GM21447 (cell line): ENCODE measurements around the gene RHEB.
A peak's percentile ranks its signal among the peaks of the same experiment; 100 is the strongest.
"Not testable (repeated sequence)": the region's sequence is repeated elsewhere in the genome, so short reads cannot be mapped to it uniquely, and the experiment has no call there.

Experiments
- ATAC-seq: cut with Tn5 transposase; IDR thresholded peaks from one replicate; pipeline ENCODE4 v1.9.1; 2021; ENCODE audit not compliant: unreplicated experiment

The RHEB gene

DNA sequence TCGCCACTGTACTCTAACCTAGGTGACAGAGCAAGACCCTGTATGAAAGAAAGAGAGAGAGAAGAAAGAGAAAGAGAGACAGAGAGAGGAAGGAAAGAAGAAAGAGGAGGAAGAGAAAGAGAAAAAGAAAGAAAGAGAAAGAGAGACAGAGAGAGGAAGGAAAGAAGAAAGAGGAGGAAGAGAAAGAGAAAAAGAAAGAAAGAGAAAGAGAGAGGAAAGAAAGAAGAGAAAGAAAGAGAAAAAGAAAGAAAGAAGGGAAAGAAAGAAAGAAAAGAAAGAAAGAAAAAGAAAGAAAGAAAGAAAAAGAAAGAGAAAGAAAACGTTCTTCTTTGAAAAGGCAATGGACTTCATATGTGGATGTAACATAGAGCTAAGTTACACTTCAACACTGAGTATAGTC is 16.5 kb upstream of the RHEB start:
- ATAC-seq, result not testable (repeated sequence)

DNA sequence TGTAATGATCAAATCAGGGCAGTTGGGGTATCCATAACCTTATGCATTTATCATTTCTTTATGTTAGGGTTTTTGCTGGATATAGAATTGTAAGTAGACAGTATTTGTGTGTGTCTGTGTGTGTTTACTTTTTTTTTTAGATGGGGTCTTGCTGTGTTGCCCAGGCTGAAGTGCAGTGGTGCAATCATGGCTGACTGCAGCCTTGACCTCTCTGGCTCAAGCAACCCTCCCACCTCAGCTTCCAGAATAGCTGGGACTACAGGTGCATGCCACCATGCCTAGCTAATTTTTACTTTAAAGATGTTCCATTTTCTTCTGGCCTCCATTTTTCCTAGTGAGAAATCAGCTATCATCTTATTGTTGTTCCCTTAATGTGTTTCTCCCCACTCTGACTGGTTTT is 10.1 kb upstream of the RHEB start:
- no peak for ATAC-seq

DNA sequence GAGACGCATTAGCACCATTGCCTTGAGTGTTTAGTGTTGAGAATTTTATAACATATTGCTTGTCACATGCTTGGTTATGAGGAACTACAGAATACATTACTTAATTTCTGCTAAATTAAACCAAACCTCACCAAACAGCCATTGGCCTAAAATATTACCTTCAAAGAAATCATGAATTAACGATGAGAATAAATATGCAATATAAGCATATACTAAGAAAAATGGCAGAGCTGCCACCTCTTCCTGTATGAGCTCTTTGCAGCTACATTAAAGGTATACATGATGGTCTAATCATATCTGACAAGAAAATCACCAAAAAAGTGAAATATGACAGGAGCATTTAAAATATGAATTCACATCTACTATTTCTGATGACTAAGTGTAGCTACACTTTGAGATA is 5.2 kb upstream of the RHEB start:
- ATAC-seq, result no peak

DNA sequence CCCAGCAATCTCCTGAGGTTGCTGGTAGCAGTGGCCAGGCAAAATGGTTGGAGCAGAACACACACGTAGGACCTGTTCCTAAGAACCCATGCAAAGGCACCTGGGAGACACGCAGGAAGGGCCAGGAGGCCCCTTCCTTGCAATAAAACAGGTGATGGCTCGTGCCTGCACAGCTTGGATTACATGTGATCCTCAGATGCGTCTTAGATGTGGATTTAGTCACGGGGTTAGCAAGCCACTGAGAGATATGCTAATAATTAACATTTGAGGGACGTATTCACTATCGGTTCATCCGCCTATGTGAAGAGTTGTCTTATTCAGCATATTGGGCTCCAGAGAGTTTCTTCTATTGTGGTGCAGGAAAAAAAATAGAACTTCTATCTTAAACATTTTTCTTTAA is 4.6 kb upstream of the RHEB start:
- no peak for ATAC-seq

DNA sequence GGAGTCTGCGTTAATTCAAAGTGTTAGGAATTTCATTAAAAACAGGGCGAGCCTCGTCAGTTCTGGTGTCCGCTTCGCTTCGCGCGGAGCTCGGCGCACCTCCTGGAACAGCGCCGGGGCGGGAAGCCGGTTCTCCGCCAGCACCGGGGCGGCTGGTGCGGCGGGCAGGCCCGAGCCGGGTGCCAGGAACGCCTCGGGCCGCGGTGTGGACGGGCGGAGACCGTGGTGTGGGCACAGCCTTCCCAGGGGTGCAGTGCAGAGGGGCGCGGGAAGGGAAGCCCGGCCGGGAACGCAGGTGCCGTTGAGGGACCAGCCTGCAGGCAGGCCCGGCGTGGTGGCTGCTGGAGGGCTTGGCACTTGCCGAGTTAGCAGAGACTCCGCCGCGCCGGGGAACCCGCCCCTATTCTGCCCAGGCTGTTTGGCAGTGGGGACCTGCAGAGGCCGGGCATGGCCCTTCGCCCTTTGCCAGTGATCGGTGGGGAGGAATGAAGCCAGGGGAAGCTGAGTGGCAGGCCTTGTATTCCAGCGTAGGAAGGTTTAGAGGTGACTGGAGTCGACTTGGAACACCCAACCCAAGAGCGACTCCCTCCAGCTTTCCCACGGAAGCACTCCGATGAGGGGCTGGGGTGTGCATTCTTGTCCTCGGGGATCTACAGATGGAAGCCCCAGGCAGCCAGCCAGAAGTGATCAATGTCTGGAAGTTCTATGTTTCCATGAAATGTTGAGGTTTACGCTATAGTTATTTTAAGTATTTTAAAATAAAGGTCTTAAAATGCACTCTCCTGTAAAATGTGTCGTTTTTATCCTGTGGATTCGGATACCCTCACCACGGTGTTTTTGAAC is 945 bp upstream of the RHEB start:
- peak; percentile 4 for ATAC-seq

DNA sequence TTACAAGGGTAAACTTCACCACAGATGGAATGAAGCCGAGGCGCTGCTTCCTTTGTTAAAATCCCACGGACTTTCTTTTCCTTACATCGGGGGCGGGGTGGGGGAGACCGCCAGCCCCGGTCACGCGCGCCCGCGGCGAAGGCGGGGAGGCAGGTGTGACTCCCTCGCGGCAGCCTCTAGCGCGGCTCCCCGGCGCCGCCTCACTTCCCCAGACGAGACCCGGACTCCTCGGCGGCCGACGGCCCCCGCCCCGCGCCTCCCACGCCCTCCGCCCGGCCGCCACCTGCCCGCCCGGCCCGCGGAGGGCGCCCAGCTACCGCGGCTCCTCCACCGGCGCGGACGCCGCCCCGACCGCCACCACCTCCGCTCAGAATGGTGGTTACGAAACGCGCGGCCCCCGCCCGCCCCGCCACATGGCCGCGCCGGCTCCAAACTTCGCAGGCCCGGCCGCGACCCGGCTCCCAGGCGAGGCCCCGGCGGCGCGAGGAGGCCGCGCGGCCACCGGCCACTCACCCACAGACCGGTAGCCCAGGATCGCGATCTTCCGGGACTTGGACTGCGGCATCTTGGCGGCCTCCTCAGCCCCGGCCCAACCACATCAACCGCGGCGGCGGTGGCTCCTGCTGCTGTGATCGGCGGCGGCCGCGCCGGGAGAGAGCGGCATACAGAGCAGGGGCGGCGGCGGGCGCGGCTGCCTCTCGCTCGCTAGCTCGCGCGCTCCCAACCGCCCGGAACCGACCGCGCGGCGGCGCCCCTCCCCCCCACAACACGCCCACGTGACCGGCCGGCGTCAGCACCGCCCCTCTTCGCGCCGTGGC is 539 bp downstream of the RHEB start:
- ATAC-seq, result peak; percentile 40

DNA sequence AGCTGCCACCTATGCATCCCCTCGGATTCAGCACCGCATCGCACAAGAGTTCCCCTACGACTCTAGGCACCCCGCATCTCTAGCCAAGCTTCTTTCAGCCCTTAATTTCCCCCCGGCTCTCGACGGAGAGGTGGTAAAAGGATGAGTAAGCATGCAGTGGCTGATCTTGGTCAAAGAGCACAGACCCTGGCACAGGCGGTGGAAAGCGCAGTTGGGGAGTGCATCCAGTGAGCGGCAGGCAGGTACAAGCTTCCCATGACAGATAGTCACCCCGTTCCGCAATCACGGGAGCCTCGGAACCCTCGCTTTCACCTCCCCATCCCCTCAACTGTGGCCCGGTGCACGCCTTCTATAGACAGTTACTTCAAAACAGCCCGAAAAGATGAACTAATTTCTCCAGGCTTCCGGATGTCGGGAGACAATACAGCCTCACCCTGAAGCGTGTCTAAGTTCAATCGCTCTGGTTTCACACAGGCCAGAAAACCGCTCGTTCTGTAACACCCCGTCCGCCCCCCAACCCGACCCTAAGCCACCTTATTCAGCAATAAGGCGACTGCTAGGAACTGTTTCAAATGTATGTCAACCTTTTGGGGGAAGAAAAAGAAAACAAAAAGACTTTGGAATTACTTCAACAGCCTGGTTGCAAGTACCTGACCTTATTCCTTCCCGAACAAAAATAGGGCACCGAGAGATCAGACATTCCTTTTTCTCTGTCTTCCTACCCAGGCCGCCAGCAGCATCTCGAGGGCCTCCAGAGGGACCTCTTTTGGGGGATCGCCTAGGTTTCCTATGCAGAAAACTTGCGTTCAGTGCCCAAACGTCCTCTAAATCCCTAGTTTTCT is 1.4 kb downstream of the RHEB start:
- no peak for ATAC-seq

DNA sequence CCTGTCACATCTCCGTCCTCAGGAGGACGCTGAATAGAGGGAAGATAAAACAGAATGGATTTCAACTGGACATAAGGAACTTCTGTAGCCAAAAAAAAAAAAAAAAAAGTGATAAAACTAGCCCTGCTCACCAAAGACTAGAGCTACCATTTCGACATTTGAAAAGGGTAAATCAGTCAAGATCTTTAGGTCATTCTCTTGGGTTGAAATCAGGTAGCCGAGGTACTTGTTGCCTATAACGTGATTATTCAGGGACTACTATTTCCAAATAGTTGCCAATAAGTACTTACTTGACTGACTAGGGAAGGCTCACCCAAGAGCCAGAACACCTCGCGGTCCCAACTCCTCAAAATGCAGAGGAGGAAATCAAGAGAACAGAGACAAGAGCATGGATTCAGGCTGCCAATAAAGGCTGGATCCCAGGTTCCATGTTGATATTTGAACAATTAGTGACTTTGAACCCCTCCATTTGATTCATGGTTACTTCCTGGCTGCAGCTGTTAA is 2.0 kb downstream of the RHEB start:
- ATAC-seq, result no peak

DNA sequence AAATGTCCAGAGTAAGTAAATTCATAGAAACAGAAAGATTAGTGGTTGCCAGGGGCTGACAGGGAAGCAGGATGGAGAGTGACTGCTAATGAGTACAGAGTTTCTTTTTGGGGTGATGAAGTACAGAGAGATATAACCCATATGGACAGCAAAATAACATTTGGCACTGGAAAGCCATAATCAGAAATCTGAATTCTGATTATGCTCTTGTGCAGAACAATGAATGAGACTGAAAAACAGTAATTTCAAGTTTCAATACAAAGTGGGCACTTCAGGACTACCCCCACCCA is 4.5 kb downstream of the RHEB start:
- no peak for ATAC-seq

DNA sequence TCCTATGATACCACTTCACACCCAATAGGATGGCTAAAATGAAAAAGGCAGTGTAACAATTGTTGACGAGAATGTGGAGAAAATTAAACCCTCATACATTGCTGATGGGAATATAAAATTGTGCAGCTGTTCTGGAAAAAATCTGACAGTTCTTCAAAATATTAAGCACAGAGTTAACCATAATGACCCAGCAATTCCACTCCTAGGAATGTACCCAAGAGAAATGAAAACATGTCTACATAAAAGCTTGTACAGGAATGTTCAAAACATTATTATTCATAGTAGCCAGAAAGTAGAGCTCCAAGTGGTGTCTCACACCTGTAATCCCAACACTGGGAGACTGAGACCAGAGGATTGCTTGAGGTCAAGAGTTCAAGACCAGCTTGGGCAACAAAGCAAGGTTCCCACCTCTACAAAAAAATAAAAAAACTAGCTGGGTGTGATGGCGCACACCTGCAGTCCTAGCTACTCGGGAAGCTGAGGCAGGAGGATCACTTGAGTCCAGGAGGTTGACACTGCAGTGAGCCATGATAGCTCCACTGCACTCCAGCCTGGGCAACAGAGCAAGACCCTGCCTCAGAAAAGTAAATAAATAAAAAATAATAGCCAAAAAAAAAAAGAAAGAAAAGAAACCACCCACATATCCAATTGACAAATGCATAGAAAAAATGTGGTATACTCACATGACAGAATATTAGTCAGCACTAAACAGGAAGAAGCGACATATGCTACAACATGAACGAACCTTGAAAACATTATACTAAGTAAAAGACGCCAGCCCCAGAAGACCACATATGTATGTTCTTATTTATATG is 5.0 kb downstream of the RHEB start:
- no peak for ATAC-seq

DNA sequence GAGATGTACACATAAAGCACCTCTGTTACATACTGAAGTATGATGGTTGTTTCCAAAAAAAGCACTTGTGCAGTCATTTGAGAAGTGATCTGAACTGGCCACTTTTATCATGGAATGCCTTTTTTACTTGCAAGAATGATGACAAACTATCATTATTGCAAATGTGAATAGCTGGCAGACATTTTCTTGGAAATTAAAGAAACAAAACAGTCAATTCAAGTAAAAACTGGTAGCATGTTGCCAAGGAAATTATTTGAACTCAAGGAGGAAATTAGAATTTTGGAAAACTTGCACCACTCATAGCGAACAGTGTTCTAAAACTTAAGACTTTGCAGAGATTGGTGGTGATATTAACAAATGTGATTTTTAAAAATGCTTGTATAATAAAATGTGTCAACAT is 6.6 kb downstream of the RHEB start:
- no peak for ATAC-seq

DNA sequence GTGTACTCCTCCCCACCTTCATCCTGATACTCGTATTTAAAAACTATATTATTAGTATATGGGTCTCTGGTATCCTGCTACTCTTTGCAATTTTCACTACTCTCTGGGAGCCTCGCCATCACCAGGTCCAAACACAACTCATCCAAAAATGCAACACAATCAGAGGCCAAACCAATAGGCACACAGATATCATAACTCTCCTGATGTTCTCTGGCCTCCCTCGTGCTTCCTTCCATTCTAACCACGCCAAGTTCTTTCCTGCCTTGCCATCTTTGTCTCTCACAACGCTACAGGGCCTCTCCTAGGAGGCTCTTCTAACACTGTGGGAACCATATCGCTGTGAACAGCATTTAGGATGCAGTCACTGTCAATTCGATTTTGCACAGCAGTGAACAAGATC is 7.3 kb downstream of the RHEB start:
- ATAC-seq, result no peak

DNA sequence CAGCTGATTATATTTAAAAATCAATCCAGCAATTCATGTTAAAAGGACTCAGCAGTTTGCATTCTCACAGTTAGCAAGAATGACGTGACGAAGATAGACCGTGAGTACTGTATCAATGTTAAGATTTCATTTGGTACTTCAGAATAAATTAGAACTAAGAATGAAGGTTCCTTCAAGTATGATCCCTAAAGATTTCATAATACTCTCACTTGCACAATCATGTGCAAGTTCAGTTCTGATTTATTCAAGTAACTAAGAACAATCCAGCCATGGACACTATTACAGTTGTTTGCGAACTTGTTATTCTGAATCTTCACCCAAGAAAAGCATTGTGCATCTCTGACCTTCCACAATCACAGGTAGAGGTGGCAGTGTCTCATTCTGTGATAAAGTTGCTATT is 7.7 kb downstream of the RHEB start:
- no peak for ATAC-seq

DNA sequence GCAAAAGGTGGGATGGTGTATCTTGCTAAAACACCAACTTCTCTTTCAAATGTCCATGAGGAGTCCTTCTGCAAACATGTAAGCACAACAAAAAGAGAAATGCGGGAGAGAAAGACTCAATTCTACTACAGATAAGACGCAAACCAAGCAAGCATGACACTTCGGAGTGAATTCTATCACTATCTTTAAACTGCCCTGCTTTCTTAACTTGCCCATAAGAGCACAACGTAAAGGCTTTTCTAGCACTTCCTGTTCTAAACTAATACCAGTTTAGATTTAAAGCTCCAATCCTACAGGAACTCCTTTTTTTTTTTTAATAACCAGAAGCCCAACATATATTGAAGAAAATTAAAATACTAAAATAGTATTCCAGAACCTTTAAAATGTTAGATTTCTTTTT is 8.4 kb downstream of the RHEB start:
- ATAC-seq, result no peak

DNA sequence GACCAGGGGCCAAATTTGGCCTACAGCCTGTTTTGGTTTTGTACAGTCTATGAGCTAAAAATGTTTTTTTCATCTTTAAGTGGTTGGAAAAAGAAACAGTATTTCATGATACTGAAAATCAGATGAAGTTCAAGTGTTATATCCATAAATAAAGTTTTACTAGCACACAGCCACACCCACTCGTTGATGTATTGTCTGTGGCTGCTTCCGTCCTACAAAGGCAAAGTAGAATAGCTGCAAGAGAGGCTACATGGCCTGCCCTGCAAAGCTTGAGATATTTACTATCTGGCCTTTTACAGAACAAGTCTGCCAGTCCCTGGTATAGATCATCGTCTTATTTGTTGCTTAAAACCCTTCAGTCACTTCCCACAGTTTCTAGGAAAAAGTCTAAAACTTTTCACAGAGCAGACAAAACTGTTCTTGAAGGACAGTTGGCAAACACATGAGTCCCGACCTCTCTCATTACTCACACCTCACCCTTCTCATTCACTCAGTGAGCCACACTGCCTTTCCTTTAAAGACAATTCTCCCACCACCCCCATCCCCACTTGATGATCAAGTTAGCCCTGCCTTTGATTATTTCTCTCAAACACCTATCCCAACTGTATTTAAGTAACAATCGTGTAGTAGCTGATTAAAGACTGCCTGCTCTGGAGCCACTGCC is 9.9 kb downstream of the RHEB start:
- no peak for ATAC-seq

DNA sequence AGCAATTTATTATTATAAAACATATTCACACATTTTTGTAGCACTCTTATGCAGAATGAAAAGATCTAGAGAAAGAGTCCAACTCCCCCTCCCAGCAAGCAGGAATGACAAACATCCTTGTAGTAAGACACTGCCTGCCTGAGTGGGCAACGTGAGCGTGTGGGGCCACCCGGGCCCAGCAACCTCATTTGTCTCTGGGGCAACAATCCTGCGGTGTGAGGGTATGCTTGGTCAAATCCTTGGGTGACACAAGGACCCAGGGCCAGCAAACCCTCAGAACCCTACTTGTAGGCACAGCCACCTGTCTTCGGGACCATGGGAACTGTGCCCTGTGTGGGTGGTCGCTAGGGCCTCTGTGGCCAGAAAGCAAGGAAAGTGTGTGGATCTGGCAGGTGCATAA is 10.7 kb downstream of the RHEB start:
- ATAC-seq, result no peak

DNA sequence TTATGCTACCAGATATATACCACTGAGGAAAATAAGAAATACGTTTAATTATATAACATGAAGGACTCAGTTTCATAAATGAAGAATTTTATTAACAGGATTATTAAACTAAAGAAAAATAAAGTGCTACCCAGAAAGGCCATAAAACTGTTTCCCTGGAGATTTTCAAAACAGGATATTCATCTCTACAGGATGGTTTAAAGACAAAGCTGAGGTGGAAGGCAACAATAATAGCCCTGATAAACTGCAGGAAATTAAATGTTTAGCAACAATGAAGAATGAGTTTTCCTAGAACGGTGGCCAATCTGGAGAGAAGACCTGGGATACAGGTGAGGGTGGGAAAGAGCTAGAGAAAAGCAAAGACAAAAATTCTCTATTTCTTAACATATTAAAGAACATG is 11.9 kb downstream of the RHEB start:
- ATAC-seq, result no peak

DNA sequence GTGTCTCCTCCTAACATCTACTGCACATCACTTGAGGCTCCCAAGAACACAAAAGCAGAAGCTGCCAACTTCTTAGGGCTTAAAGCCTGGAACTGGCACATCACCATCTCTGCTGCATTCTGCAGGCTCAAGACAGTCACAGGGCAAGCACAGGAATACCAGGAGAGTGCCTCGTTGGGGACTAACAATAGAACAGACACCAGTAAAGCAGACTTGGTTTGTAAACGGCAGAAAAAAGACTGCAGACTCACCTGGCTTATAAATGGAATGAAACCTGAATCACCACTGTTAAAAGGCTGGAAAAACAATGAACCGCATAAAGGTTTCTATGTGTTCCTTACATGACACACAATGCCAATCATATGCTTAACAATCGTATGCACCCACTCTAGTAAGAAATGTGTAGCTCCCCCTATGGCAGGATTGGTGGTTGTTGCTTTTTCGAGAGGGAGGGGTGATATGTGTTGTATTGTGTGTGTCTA is 12.8 kb downstream of the RHEB start:
- ATAC-seq, result no peak

DNA sequence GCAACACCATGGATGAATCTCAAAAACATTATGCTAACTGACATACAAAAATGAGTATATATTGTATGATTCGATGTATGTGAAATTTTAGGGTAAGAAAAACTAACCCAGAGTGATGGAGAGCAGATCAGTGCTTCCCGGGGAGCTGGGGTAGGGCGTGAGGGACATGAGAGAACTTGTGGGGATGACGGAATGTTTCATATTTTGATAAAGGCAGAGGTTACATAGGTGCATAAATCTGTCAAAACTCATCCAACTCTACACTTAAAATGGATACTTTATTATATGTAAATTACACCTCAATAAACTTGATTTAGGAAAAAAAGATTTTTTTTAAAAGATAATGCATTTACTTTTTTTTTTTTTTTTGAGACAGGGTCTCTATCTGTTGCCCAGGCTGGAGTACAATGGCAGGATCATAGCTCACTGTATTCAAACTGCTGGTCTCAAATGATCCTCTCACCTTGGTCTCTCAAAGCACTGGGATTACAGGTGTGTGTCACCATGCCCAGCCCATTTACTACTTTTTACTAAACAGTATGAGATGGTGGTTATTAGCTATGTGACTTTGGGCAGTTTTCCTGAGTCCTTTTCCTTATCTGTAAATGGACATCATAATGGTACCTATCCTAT is 13.7 kb downstream of the RHEB start:
- ATAC-seq, result no peak

DNA sequence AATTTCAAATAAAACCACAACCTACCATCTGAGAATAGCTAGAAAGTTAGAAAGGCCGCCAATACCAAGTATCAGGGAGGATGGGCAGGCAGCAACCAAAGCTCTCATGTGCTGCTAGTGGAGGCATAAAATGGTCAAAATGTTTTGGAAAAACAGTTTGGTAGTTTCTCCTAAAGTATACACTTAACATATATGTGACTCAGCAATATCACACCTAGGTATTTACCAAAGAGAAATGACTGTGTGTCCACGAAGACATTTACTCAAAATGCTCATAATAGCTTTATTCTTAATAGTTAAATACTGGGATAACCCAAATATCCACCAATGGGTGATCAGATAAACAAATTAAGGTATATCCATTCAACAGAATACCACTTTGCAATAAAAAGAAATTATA is 14.3 kb downstream of the RHEB start:
- ATAC-seq, result no peak
